Endothelial cell (in vitro differentiated cells): Measurements from ENCODE around the gene BLOC1S1. TPM values are rescaled to one million over a fixed set of nuclear protein-coding genes. Genes with fewer than 3 reads are reported as not detected.
A peak's percentile ranks its signal among the peaks of the same experiment; 100 is the strongest.

ENCODE experiments used
- DNase-seq: peaks from one replicate; pipeline ENCODE4 v3.0.0; 2021; ENCODE audit warnings: low spot score
- H3K27ac Mint-ChIP-seq: one replicate; pipeline ENCODE4 v1.8.0; 2021; ENCODE audit warnings: mixed read lengths, inconsistent platforms; ENCODE audit not compliant: unreplicated experiment
- H3K27me3 Mint-ChIP-seq: one replicate; pipeline ENCODE4 v1.8.0; 2021; ENCODE audit warnings: mild to moderate bottlenecking, moderate library complexity, mixed read lengths, inconsistent platforms; ENCODE audit not compliant: unreplicated experiment
- H3K36me3 Mint-ChIP-seq: one replicate; pipeline ENCODE4 v1.8.0; 2021; ENCODE audit warnings: mild to moderate bottlenecking, low read depth, mixed read lengths, inconsistent platforms; ENCODE audit not compliant: unreplicated experiment
- H3K4me1 Mint-ChIP-seq: one replicate; pipeline ENCODE4 v1.8.0; 2021; ENCODE audit warnings: mild to moderate bottlenecking, mixed read lengths, inconsistent platforms; ENCODE audit not compliant: unreplicated experiment
- H3K4me3 Mint-ChIP-seq: one replicate; pipeline ENCODE4 v1.8.0; 2021; ENCODE audit warnings: mild to moderate bottlenecking, mixed read lengths, inconsistent platforms; ENCODE audit not compliant: unreplicated experiment
- H3K9me3 Mint-ChIP-seq: one replicate; pipeline ENCODE4 v1.8.0; 2021; ENCODE audit warnings: mixed read lengths, inconsistent platforms; ENCODE audit not compliant: unreplicated experiment
- CTCF ChIP-seq: fragments of 200-600 bp; sonication (generic); IDR thresholded peaks from one replicate; pipeline ENCODE4 v1.5.0; 2021; ENCODE audit warnings: antibody characterized with exemption; ENCODE audit not compliant: unreplicated experiment
- total RNA-seq: library from RNA; stranded (reverse); fragmentation: NEBNext Ultra II Directional; extraction: Animal tissue kit (Norgen Biotek cat#: 25700); gene quantifications from one replicate; pipeline ENCODE4 v1.2.1, GENCODE V29; 2021; ENCODE audit not compliant: unreplicated experiment

Gene BLOC1S1
- total RNA-seq, 1 donor from 2014 or later, result 66.5 TPM

- no peak overlapping the region for H3K27ac Mint-ChIP-seq
- no peaks in the 10 kb centered on the region for H3K9me3 Mint-ChIP-seq
- H3K4me1 Mint-ChIP-seq, result peaks cover 33% of the 10 kb centered on the region
- peaks cover 44% of the 10 kb centered on the region for H3K36me3 Mint-ChIP-seq
- peak overlapping the region; percentile 10 for H3K4me3 Mint-ChIP-seq
- no peak for TF ChIP-seq CTCF
- peaks cover 28% of the 10 kb centered on the region for H3K27me3 Mint-ChIP-seq
- DNase-seq, result no peak
These were observed 7.1 kb downstream of the BLOC1S1 start for GRCh38 chr12:55722948-55723347.

GRCh38 chr12:55723516-55724225 lies 7.8 kb downstream of the BLOC1S1 start:
- Mint-ChIP-seq H3K4me1 (peaks cover 26% of the 10 kb centered on the region), H3K9me3 (no peaks in the 10 kb centered on the region), H3K27me3 (peaks cover 28% of the 10 kb centered on the region)

GRCh38 chr12:55724226-55724939 lies 8.5 kb downstream of the BLOC1S1 start:
- Mint-ChIP-seq H3K4me3 (peak overlapping the region; percentile 20), H3K4me1 (peaks cover 26% of the 10 kb centered on the region), H3K9me3 (no peaks in the 10 kb centered on the region), H3K27me3 (peaks cover 28% of the 10 kb centered on the region), H3K27ac (no peak overlapping the region), H3K36me3 (peaks cover 39% of the 10 kb centered on the region)
- TF ChIP-seq CTCF, result no peak
- DNase-seq, result peak; percentile 59

More at GRCh38 chr12:55723516-55724225, 7.8 kb downstream of the BLOC1S1 start:
- H3K27ac Mint-ChIP-seq, result no peak overlapping the region
- DNase-seq, result no peak
- peak overlapping the region; percentile 10 for H3K4me3 Mint-ChIP-seq
- TF ChIP-seq CTCF, result no peak
- peaks cover 40% of the 10 kb centered on the region for H3K36me3 Mint-ChIP-seq

GRCh38 chr12:55724940-55725309 lies 9.1 kb downstream of the BLOC1S1 start:
- H3K4me3 Mint-ChIP-seq, result peak overlapping the region; percentile 20
- no peak for TF ChIP-seq CTCF
- no peak for DNase-seq
- peaks cover 32% of the 10 kb centered on the region for H3K4me1 Mint-ChIP-seq
- peaks cover 39% of the 10 kb centered on the region for H3K36me3 Mint-ChIP-seq
- H3K27ac Mint-ChIP-seq, result no peak overlapping the region
- no peaks in the 10 kb centered on the region for H3K9me3 Mint-ChIP-seq
- H3K27me3 Mint-ChIP-seq, result peaks cover 26% of the 10 kb centered on the region

- Mint-ChIP-seq H3K27me3 (peaks cover 29% of the 10 kb centered on the region), H3K4me3 (peak overlapping the region; percentile 20), H3K4me1 (peaks cover 38% of the 10 kb centered on the region), H3K36me3 (peaks cover 39% of the 10 kb centered on the region), H3K27ac (no peak overlapping the region), H3K9me3 (no peaks in the 10 kb centered on the region)
- no peak for DNase-seq
- no peak for TF ChIP-seq CTCF
These were observed 9.7 kb downstream of the BLOC1S1 start for GRCh38 chr12:55725556-55725955.
